Suprapubic skin (tissue), 4 donors: Measurements from ENCODE around the gene NMB. TPM values are rescaled to one million over a fixed set of nuclear protein-coding genes. Genes with fewer than 3 reads are reported as not detected.
A peak's percentile ranks its signal among the peaks of the same experiment; 100 is the strongest.

ENCODE experiments used
- DNase-seq, 2 donors: peaks; one replicate each; pipeline ENCODE4 v3.0.0-alpha.2; 2019; ENCODE audit warnings: low spot score in 2 of 2
- H3K27ac ChIP-seq: fragments of 200-600 bp; sonication (generic); one replicate; pipeline ENCODE4 v1.5.1; 2019
- H3K27me3 ChIP-seq: fragments of 200-600 bp; sonication (generic); one replicate; pipeline ENCODE4 v1.5.1; 2019
- H3K36me3 ChIP-seq: fragments of 200-600 bp; sonication (generic); one replicate; pipeline ENCODE4 v1.5.1; 2019
- H3K4me1 ChIP-seq: fragments of 200-600 bp; sonication (generic); one replicate; pipeline ENCODE4 v1.5.1; 2019
- H3K4me3 ChIP-seq: fragments of 200-600 bp; sonication (generic); one replicate; pipeline ENCODE4 v1.5.1; 2019; ENCODE audit warnings: mild to moderate bottlenecking
- H3K9me3 ChIP-seq: fragments of 200-600 bp; sonication (generic); one replicate; pipeline ENCODE4 v1.5.1; 2019
- CTCF ChIP-seq, 2 donors: fragments of 200-600 bp in 1 of 2; fragments of 450-650 bp in 1 of 2; sonication (generic) in 1 of 2; IDR thresholded peaks; one replicate each; pipeline ENCODE4 v1.5.1; 2016 to 2019; ENCODE audit warnings: antibody characterized with exemption in 2 of 2, mild to moderate bottlenecking in 1 of 2, moderate library complexity in 1 of 2
- EP300 ChIP-seq: sonication (generic); formaldehyde crosslinking; IDR thresholded peaks from one replicate; pipeline ENCODE4 v1.6.1; 2017; ENCODE audit warnings: antibody characterized with exemption
- POLR2A ChIP-seq, 2 donors: fragments of 450-650 bp; IDR thresholded peaks; one replicate each; pipeline ENCODE4 v1.6.1; 2017; ENCODE audit warnings: antibody characterized with exemption in 2 of 2, mild to moderate bottlenecking in 2 of 2, moderate library complexity in 2 of 2
- POLR2AphosphoS5 ChIP-seq, 3 donors: sonication (generic); formaldehyde crosslinking; IDR thresholded peaks; one replicate each; pipeline ENCODE4 v1.6.1; 2017; ENCODE audit warnings: antibody characterized with exemption in 3 of 3
- WGBS: methylation state at CpG from one replicate; pipeline ENCODE4 v1.1.5; 2018; 5-methylcytosine and 5-hydroxymethylcytosine counted together
- total RNA-seq, 4 donors: library from RNA; depleted of rRNA; stranded (reverse); fragments of >200 nt; gene quantifications; one replicate each; pipeline ENCODE4 v1.1.0, GENCODE V29; 2016

NMB gene
- total RNA-seq, 4 donors from 2014 or later = 2.2 to 6.7 (median 3.5) TPM

DNA sequence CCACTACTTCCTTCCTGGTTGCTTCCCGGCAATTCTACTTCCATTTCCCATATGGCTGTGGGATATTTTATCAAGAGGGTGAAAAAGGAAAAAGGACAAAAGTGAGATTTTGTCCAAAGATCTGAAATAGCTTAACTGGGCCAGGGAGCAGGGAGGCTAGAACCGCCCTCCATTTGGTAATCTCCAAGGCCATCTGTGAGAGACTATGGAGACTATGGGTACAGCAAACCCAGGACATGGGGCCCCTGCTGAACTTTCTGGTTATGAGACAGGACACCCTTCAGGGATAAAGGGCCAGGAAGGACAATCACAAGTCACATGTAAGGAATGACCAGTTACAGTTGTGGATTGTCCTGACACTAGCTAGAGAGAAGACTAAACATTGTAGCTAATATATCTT lies 32.9 kb downstream of the NMB start:
- Histone ChIP-seq H3K4me1 (no peaks in the 10 kb centered on the region), H3K27ac (no peak overlapping the region), H3K27me3 (no peaks in the 10 kb centered on the region), H3K36me3 (peaks cover 19% of the 10 kb centered on the region), H3K4me3 (no peak overlapping the region), H3K9me3 (peaks cover 10% of the 10 kb centered on the region)
- no peak for TF ChIP-seq EP300
- TF ChIP-seq CTCF (IDR thresholded peaks at IDR 0.05) = no peak
- no peak for TF ChIP-seq POLR2AphosphoS5 (IDR thresholded peaks at IDR 0.05)
- no peak for DNase-seq
- WGBS = 86% methylated on average over 2 of the region's 2 CpGs

- H3K27ac ChIP-seq = no peak overlapping the region
- 95% methylated on average over 6 of the region's 7 CpGs for whole genome bisulfite sequencing
- no peaks in the 10 kb centered on the region for H3K4me1 ChIP-seq
- peaks cover 10% of the 10 kb centered on the region for H3K9me3 ChIP-seq
- no peak overlapping the region for H3K4me3 ChIP-seq
- H3K27me3 ChIP-seq = no peaks in the 10 kb centered on the region
- H3K36me3 ChIP-seq = peaks cover 19% of the 10 kb centered on the region
- DNase-seq = no peak
- TF ChIP-seq POLR2AphosphoS5 (IDR thresholded peaks at IDR 0.05) (no peak), CTCF (IDR thresholded peaks at IDR 0.05) (no peak), POLR2A (IDR thresholded peaks at IDR 0.05) (no peak), EP300 (no peak)
Measured at GRCh38 chr15:84624359-84624758, 33.6 kb downstream of the NMB start.

DNA sequence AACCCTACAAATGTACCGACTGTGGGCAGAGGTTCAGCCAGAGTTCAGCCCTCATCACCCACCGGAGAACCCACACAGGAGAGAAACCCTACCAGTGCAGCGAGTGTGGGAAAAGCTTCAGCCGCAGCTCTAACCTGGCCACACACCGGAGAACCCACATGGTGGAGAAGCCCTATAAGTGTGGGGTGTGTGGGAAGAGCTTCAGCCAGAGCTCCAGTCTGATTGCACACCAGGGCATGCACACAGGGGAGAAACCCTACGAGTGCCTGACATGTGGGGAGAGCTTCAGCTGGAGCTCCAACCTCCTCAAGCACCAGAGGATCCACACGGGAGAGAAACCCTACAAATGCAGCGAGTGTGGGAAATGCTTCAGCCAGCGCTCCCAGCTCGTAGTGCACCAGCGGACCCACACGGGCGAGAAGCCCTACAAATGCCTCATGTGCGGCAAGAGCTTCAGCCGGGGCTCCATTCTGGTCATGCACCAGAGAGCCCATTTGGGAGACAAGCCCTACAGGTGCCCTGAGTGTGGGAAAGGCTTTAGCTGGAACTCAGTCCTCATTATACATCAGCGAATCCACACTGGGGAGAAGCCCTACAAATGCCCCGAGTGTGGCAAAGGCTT lies 36.5 kb downstream of the NMB start:
- Histone ChIP-seq H3K4me1 (no peaks in the 10 kb centered on the region), H3K27me3 (no peaks in the 10 kb centered on the region), H3K4me3 (no peak overlapping the region), H3K36me3 (peaks cover 19% of the 10 kb centered on the region), H3K9me3 (peaks cover 10% of the 10 kb centered on the region), H3K27ac (no peak overlapping the region)
- WGBS = 99% methylated on average over 15 of the region's 17 CpGs
- no peak for TF ChIP-seq POLR2A (IDR thresholded peaks at IDR 0.05)
- no peak for TF ChIP-seq EP300
- TF ChIP-seq POLR2AphosphoS5 (IDR thresholded peaks at IDR 0.05) = no peak
- no peak for TF ChIP-seq CTCF (IDR thresholded peaks at IDR 0.05)
- no peak for DNase-seq

- H3K36me3 ChIP-seq = peaks cover 19% of the 10 kb centered on the region
- 96% methylated on average over 8 of the region's 8 CpGs for WGBS
Measured at GRCh38 chr15:84620626-84621025, 37.4 kb downstream of the NMB start.

GRCh38 chr15:84616235-84616634 lies 41.8 kb downstream of the NMB start:
- no peak overlapping the region for H3K27ac ChIP-seq
- peak in 1 of 2 donors; percentile 11 for DNase-seq

More at GRCh38 chr15:84620626-84621025, 37.4 kb downstream of the NMB start:
- no peak overlapping the region for H3K4me3 ChIP-seq
- no peak overlapping the region for H3K27ac ChIP-seq
- peaks cover 10% of the 10 kb centered on the region for H3K9me3 ChIP-seq
- no peaks in the 10 kb centered on the region for H3K27me3 ChIP-seq
- DNase-seq = no peak
- H3K4me1 ChIP-seq = no peaks in the 10 kb centered on the region
- TF ChIP-seq EP300 (no peak), POLR2AphosphoS5 (IDR thresholded peaks at IDR 0.05) (no peak), POLR2A (IDR thresholded peaks at IDR 0.05) (no peak), CTCF (IDR thresholded peaks at IDR 0.05) (no peak)

More at GRCh38 chr15:84616235-84616634, 41.8 kb downstream of the NMB start:
- H3K4me1 ChIP-seq = no peaks in the 10 kb centered on the region
- no peak for TF ChIP-seq POLR2AphosphoS5 (IDR thresholded peaks at IDR 0.05)
- TF ChIP-seq EP300 = no peak
- no peak for TF ChIP-seq CTCF (IDR thresholded peaks at IDR 0.05)
- TF ChIP-seq POLR2A (IDR thresholded peaks at IDR 0.05) = no peak
- H3K9me3 ChIP-seq = peaks cover 6% of the 10 kb centered on the region
- no peaks in the 10 kb centered on the region for H3K27me3 ChIP-seq
- H3K4me3 ChIP-seq = no peak overlapping the region
- 82% methylated on average over 3 of the region's 3 CpGs for WGBS
- H3K36me3 ChIP-seq = peaks cover 7% of the 10 kb centered on the region
